Panc1 (cell line): ENCODE measurements around the gene SIAH3. TPM values are rescaled to one million over a fixed set of nuclear protein-coding genes. Genes with fewer than 3 reads are reported as not detected.

Experiments used
- ATAC-seq: fragments of 200-7000 bp; cut with Tn5 transposase; 2 replicates; pipeline ENCODE4 v1.9.1; 2020; ENCODE audit warnings: mild to moderate bottlenecking, moderate library complexity
- BruUV-seq: library from RNA; stranded (reverse); fragments of 400-500 nt; replicated peaks from 2 replicates; lab custom pipeline; 2021; lab: Mats Ljungman, UMichigan
- CTCF ChIA-PET: fragments of 300-600 bp; sonication (Branson Sonifier 250); formaldehyde crosslinking; loops from one replicate; lab custom pipeline; 2022; ENCODE audit warnings: antibody characterized with exemption; lab: Charles Lee
- POLR2A ChIA-PET: fragments of 300-600 bp; sonication (Branson Sonifier 250); formaldehyde crosslinking; loops from one replicate; lab custom pipeline; 2022; ENCODE audit warnings: antibody characterized with exemption; lab: Charles Lee
- DNase-seq: peaks from one replicate; pipeline ENCODE4 v3.0.0-alpha.2; 2010; ENCODE audit warnings: low read depth, low spot score
- H3K27ac ChIP-seq: 2 replicates; pipeline ENCODE4 v1.5.1; 2011; ENCODE audit warnings: mild to moderate bottlenecking, low read length, inconsistent platforms
- H3K27me3 ChIP-seq: fragments of 200-500 bp; sonication (Bioruptor generic); 2 replicates; pipeline ENCODE4 v1.6.0; 2014; ENCODE audit warnings: low read length, inconsistent platforms; ENCODE audit not compliant: control insufficient read depth, insufficient read depth
- H3K36me3 ChIP-seq: fragments of 200-500 bp; sonication (Bioruptor generic); 2 replicates; pipeline ENCODE4 v1.5.1; 2014; ENCODE audit warnings: inconsistent platforms, mild to moderate bottlenecking, low read length, moderate library complexity; ENCODE audit not compliant: control insufficient read depth, insufficient read depth
- H3K4me1 ChIP-seq: 2 replicates; pipeline ENCODE4 v1.5.1; 2011; ENCODE audit warnings: inconsistent platforms, mild to moderate bottlenecking, low read length, moderate library complexity; ENCODE audit not compliant: control insufficient read depth, insufficient read depth
- H3K4me3 ChIP-seq, 2 experiments: 2 replicates each; pipeline ENCODE4 v1.5.1; 2011 to 2012; ENCODE audit warnings: low read depth in 2 of 2, low read length in 2 of 2, mild to moderate bottlenecking in 2 of 2, inconsistent platforms in 1 of 2, moderate library complexity in 1 of 2
- H3K9me3 ChIP-seq: fragments of 200-500 bp; sonication (Bioruptor generic); 2 replicates; pipeline ENCODE4 v1.5.1; 2014; ENCODE audit warnings: low read depth, mild to moderate bottlenecking, inconsistent platforms, low read length, moderate library complexity; ENCODE audit not compliant: control insufficient read depth, insufficient read depth
- POLR2AphosphoS5 ChIP-seq: IDR thresholded peaks from 2 replicates; pipeline ENCODE4 v1.6.1; 2012; ENCODE audit warnings: mild to moderate bottlenecking, low read depth, low read length, moderate library complexity
- SIN3A ChIP-seq: IDR thresholded peaks from 2 replicates; pipeline ENCODE4 v1.6.1; 2012; ENCODE audit warnings: low read depth, mild to moderate bottlenecking, low read length, moderate library complexity, borderline replicate concordance; ENCODE audit not compliant: insufficient read depth
- TCF7L2 ChIP-seq: IDR thresholded peaks from 2 replicates; pipeline ENCODE4 v1.6.1; 2011; ENCODE audit warnings: mild to moderate bottlenecking, low read depth, low read length, inconsistent platforms
- in situ Hi-C: cut with HindIII; loops from 2 replicates; pipeline ENCODE4 v1.10.0; 2016; ENCODE audit warnings: low sequenced_read_pairs, low pct_unique_long_range_greater_than_20kb
- intact Hi-C: fragments of 100-400 bp; cut with micrococcal nuclease; formaldehyde crosslinking; loops from one replicate; pipeline ENCODE4 v1.10.0; 2022; ENCODE audit not compliant: unreplicated experiment
- total RNA-seq: library from RNA; stranded (reverse); gene quantifications from one replicate; pipeline ENCODE4 v1.2.1, GENCODE V29; 2021; ENCODE audit not compliant: unreplicated experiment
- TF ChIP-seq, protein P1 (sequence below): fragments of 450-650 bp; IDR thresholded peaks from 2 replicates; pipeline ENCODE4 v1.5.1; 2017; ENCODE audit warnings: mild to moderate bottlenecking
- TF ChIP-seq, protein P2 (sequence below), 2 experiments: IDR thresholded peaks; 2 replicates each; pipeline ENCODE4 v1.6.1; 2011 to 2012; ENCODE audit warnings: low read depth in 2 of 2, control low read depth in 1 of 2, low read length in 1 of 2, mild to moderate bottlenecking in 1 of 2, moderate library complexity in 1 of 2; ENCODE audit not compliant: insufficient read depth in 1 of 2

Gene SIAH3
- total RNA-seq, 1 experiment from 2014 or later = not detected

DNA sequence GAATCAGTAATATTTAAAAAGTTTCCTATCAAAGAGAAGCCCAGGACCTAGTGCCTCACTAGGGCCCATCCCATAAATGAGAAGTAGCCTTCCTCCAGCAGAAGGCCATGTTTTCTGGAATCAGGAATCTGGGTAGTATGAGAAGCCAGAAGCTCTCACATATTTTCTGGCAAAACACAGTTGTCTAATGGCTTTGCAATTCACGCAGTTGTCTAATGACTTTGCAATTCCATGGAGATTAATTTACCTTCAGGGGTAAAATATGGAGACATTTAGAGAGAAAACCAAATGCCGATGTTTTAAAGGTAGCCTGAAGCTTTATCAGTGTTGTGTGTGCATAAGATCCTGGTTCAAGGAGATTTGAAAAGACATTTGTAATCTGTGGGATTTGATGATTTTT is 29.8 kb upstream of the SIAH3 start:
- intact Hi-C loops (no loop called here), in situ Hi-C loops (no loop called here)
- no peak overlapping the region for H3K4me3 ChIP-seq
- ChIA-PET CTCF (no interaction called here), POLR2A (no interaction called here)
- TF ChIP-seq, protein P1, sequence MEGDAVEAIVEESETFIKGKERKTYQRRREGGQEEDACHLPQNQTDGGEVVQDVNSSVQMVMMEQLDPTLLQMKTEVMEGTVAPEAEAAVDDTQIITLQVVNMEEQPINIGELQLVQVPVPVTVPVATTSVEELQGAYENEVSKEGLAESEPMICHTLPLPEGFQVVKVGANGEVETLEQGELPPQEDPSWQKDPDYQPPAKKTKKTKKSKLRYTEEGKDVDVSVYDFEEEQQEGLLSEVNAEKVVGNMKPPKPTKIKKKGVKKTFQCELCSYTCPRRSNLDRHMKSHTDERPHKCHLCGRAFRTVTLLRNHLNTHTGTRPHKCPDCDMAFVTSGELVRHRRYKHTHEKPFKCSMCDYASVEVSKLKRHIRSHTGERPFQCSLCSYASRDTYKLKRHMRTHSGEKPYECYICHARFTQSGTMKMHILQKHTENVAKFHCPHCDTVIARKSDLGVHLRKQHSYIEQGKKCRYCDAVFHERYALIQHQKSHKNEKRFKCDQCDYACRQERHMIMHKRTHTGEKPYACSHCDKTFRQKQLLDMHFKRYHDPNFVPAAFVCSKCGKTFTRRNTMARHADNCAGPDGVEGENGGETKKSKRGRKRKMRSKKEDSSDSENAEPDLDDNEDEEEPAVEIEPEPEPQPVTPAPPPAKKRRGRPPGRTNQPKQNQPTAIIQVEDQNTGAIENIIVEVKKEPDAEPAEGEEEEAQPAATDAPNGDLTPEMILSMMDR = no peak
- TF ChIP-seq, protein P2, sequence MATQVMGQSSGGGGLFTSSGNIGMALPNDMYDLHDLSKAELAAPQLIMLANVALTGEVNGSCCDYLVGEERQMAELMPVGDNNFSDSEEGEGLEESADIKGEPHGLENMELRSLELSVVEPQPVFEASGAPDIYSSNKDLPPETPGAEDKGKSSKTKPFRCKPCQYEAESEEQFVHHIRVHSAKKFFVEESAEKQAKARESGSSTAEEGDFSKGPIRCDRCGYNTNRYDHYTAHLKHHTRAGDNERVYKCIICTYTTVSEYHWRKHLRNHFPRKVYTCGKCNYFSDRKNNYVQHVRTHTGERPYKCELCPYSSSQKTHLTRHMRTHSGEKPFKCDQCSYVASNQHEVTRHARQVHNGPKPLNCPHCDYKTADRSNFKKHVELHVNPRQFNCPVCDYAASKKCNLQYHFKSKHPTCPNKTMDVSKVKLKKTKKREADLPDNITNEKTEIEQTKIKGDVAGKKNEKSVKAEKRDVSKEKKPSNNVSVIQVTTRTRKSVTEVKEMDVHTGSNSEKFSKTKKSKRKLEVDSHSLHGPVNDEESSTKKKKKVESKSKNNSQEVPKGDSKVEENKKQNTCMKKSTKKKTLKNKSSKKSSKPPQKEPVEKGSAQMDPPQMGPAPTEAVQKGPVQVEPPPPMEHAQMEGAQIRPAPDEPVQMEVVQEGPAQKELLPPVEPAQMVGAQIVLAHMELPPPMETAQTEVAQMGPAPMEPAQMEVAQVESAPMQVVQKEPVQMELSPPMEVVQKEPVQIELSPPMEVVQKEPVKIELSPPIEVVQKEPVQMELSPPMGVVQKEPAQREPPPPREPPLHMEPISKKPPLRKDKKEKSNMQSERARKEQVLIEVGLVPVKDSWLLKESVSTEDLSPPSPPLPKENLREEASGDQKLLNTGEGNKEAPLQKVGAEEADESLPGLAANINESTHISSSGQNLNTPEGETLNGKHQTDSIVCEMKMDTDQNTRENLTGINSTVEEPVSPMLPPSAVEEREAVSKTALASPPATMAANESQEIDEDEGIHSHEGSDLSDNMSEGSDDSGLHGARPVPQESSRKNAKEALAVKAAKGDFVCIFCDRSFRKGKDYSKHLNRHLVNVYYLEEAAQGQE (IDR thresholded peaks at IDR 0.05; ENCODE audit: insufficient read depth in 1 of 2, low read depth in 2 of 2, low read length in 1 of 2) = no peak
- no peak for TF ChIP-seq TCF7L2
- TF ChIP-seq POLR2AphosphoS5 = no peak
- TF ChIP-seq SIN3A = no peak
- no peak for DNase-seq
- H3K27ac ChIP-seq = no peak overlapping the region
- no peaks in the 10 kb centered on the region for H3K36me3 ChIP-seq
- BruUV-seq = no TSS peak
- no peaks in the 10 kb centered on the region for H3K9me3 ChIP-seq
- no peak for ATAC-seq
- 0 out of 2 replicates have a peak, but pooled peaks cover 2% of the 10 kb centered on the region for H3K27me3 ChIP-seq
- H3K4me1 ChIP-seq = no peaks in the 10 kb centered on the region

DNA sequence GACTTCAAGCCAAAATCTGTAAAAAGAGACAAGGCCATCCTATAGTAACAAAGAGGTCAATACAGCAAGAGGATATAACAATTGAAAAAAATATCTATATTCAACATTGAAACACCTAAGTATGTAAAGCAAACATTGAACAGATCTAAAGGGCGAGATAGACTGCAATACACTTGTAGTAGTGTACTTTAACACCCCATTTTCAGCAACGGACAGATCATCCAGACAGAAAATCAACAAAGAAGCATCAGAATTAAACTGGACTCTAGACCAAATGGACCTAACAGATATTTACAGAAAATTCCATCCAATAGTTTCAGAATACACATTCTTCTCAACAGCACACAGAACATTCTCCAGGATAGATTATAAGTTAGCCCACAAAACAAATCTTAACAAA is 28.7 kb upstream of the SIAH3 start:
- intact Hi-C loops = no loop called here
- POLR2A ChIA-PET = no interaction called here
- no TSS peak for BruUV-seq

More for the DNA sequence above, 28.7 kb upstream of the SIAH3 start:
- 0 out of 2 replicates have a peak, but pooled peaks cover 2% of the 10 kb centered on the region for H3K27me3 ChIP-seq
- ATAC-seq = no peak
- H3K27ac ChIP-seq = no peak overlapping the region
- H3K9me3 ChIP-seq = no peaks in the 10 kb centered on the region
- H3K4me1 ChIP-seq = no peaks in the 10 kb centered on the region
- CTCF ChIA-PET = no interaction called here
- no peaks in the 10 kb centered on the region for H3K36me3 ChIP-seq
- in situ Hi-C loops = no loop called here
- no peak overlapping the region for H3K4me3 ChIP-seq
- TF ChIP-seq TCF7L2 (no peak), POLR2AphosphoS5 (no peak), SIN3A (no peak)
- TF ChIP-seq, protein P2 (IDR thresholded peaks at IDR 0.05; ENCODE audit: insufficient read depth in 1 of 2, low read depth in 2 of 2, low read length in 1 of 2) = no peak
- TF ChIP-seq, protein P1 = no peak
- no peak for DNase-seq
